OCI-LY1 (cell line): ENCODE measurements around the gene CRHBP.

Experiments
- H2AFZ ChIP-seq: fragments of 200-600 bp; sonication (generic), shearing (Covaris generic); 2 replicates; pipeline ENCODE4 v1.6.0; 2014; ENCODE audit warnings: antibody characterized with exemption, mild to moderate bottlenecking, low read length
- H3F3A ChIP-seq: fragments of 200-600 bp; sonication (generic), shearing (Covaris generic); 2 replicates; pipeline ENCODE4 v1.6.0; 2014; ENCODE audit warnings: mild to moderate bottlenecking, antibody characterized with exemption, low read length, moderate library complexity; ENCODE audit not compliant: insufficient read depth
- H3K27ac ChIP-seq: fragments of 200-600 bp; sonication (generic); 2 replicates; pipeline ENCODE4 v1.5.1; 2014; ENCODE audit warnings: low read length, mixed run types, mild to moderate bottlenecking, low read depth; ENCODE audit not compliant: poor library complexity, severe bottlenecking
- H3K27me3 ChIP-seq: fragments of 200-600 bp; sonication (generic); 2 replicates; pipeline ENCODE4 v1.6.0; 2014; ENCODE audit warnings: antibody characterized with exemption, mild to moderate bottlenecking, low read length, moderate library complexity; ENCODE audit not compliant: insufficient read depth
- H3K36me3 ChIP-seq: fragments of 200-600 bp; sonication (generic); 2 replicates; pipeline ENCODE4 v1.6.1; 2014; ENCODE audit warnings: mild to moderate bottlenecking, antibody characterized with exemption, low read length, moderate library complexity, mixed read lengths; ENCODE audit not compliant: insufficient read depth
- H3K4me1 ChIP-seq: fragments of 200-600 bp; sonication (generic); 2 replicates; pipeline ENCODE4 v1.5.1; 2014; ENCODE audit warnings: mild to moderate bottlenecking, low read length, moderate library complexity; ENCODE audit not compliant: insufficient read depth, severe bottlenecking
- H3K4me2 ChIP-seq: fragments of 200-600 bp; sonication (generic), shearing (Covaris generic); 2 replicates; pipeline ENCODE4 v1.6.1; 2014; ENCODE audit warnings: low read length
- H3K4me3 ChIP-seq: fragments of 200-600 bp; sonication (generic); 2 replicates; pipeline ENCODE4 v1.5.1; 2014; ENCODE audit warnings: low read length, low read depth, mild to moderate bottlenecking, mixed read lengths; ENCODE audit not compliant: poor library complexity, severe bottlenecking
- H3K79me2 ChIP-seq: fragments of 200-600 bp; shearing (Covaris generic); 2 replicates; pipeline ENCODE4 v1.6.1; 2016; ENCODE audit warnings: mixed run types, low read length, mixed read lengths; ENCODE audit not compliant: insufficient read depth
- H3K9ac ChIP-seq: fragments of 200-600 bp; sonication (generic), shearing (Covaris generic); 2 replicates; pipeline ENCODE4 v1.6.1; 2014; ENCODE audit warnings: mild to moderate bottlenecking, low read length, mixed read lengths
- H3K9me2 ChIP-seq: fragments of 200-600 bp; sonication (generic), shearing (Covaris generic); 2 replicates; pipeline ENCODE4 v1.6.1; 2014; ENCODE audit warnings: low read depth, mild to moderate bottlenecking, low read length, mixed read lengths
- H3K9me3 ChIP-seq: fragments of 200-600 bp; shearing (Covaris generic); 2 replicates; pipeline ENCODE4 v1.6.1; 2014; ENCODE audit warnings: low read length, mixed read lengths
- H4K20me1 ChIP-seq: fragments of 200-600 bp; sonication (generic), shearing (Covaris generic); 2 replicates; pipeline ENCODE4 v1.6.0; 2016; ENCODE audit warnings: mild to moderate bottlenecking, low read length; ENCODE audit not compliant: insufficient read depth
- EZH2 ChIP-seq: fragments of 200-600 bp; sonication (generic), shearing (Covaris generic); IDR thresholded peaks from 2 replicates; pipeline ENCODE4 v1.8.0; 2017; ENCODE audit warnings: borderline replicate concordance, mixed run types, mild to moderate bottlenecking, antibody characterized with exemption, low read length, moderate library complexity, mixed read lengths
- TF ChIP-seq, protein P1 (sequence below): fragments of 200-600 bp; sonication (generic), shearing (Covaris generic); IDR thresholded peaks from 2 replicates; pipeline ENCODE4 v1.5.1; 2017; ENCODE audit warnings: mild to moderate bottlenecking, antibody characterized with exemption, low read length, moderate library complexity, mixed read lengths

CRHBP gene

DNA sequence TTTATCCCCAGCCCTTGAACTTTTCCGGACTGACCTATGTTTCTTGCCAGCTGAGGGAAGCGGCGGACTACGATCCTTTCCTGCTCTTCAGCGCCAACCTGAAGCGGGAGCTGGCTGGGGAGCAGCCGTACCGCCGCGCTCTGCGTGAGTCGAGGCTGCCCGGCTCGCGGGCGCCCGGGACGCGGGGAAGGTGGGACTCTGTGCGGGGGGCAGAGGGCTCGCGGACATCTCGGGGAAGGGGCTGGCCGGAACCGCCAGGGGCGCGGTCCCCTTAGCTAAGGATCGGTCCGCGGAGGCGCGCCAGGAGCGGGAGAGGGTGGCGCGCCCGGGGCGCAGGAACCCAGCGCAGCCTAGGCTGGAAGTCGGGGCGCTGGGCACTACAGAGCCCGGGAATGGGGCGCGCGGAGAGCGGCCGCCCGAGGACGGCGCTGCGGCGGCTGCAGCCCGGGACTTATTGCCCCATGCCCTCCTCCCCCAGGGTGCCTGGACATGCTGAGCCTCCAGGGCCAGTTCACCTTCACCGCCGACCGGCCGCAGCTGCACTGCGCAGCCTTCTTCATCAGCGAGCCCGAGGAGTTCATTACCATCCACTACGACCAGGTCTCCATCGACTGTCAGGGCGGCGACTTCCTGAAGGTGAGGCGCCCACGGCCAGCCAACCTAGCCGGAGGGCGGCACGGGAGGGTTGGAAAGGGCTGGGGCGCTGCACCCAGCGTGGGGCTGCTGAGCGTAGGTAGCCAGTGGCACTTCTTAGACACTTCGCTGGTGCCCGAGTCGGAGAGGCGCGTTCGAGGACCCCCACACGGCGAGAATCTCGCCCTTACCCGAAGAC, 922 bp downstream of the CRHBP start:
- H3K4me1 ChIP-seq: no peaks in the 10 kb centered on the region
- no peak overlapping the region for H3K4me3 ChIP-seq
- H3F3A ChIP-seq: no peaks in the 10 kb centered on the region
- H3K36me3 ChIP-seq: peaks cover 40% of the 10 kb centered on the region
- H3K4me2 ChIP-seq: no peak overlapping the region
- no peaks in the 10 kb centered on the region for H3K9me3 ChIP-seq
- no peak overlapping the region for H3K9ac ChIP-seq
- TF ChIP-seq, protein P1, sequence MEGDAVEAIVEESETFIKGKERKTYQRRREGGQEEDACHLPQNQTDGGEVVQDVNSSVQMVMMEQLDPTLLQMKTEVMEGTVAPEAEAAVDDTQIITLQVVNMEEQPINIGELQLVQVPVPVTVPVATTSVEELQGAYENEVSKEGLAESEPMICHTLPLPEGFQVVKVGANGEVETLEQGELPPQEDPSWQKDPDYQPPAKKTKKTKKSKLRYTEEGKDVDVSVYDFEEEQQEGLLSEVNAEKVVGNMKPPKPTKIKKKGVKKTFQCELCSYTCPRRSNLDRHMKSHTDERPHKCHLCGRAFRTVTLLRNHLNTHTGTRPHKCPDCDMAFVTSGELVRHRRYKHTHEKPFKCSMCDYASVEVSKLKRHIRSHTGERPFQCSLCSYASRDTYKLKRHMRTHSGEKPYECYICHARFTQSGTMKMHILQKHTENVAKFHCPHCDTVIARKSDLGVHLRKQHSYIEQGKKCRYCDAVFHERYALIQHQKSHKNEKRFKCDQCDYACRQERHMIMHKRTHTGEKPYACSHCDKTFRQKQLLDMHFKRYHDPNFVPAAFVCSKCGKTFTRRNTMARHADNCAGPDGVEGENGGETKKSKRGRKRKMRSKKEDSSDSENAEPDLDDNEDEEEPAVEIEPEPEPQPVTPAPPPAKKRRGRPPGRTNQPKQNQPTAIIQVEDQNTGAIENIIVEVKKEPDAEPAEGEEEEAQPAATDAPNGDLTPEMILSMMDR: no peak
- no peak for TF ChIP-seq EZH2
- H3K79me2 ChIP-seq: no peaks in the 10 kb centered on the region
- H3K27ac ChIP-seq: no peak overlapping the region
- no peaks in the 10 kb centered on the region for H3K9me2 ChIP-seq
- H2AFZ ChIP-seq: no peak overlapping the region
- no peaks in the 10 kb centered on the region for H3K27me3 ChIP-seq
- H4K20me1 ChIP-seq: no peaks in the 10 kb centered on the region

DNA sequence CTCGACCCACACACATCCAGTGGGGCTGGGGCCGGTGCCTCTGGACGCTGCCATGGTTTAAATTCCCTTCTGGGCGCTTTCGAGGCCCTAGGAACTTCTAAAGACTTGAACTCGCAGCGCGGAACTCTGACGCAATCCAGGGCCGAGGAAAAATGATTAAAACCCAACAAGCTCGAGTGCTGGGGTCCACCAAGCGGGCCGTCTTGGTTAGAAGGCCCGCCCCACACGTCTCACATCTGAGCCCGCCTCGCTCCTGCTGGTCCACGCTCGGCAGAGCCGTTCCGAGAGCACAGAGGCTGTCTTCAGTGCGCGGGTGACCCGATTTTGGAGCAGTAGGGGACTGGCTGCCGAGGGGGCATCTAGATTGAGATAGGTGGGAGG, 1.5 kb downstream of the CRHBP start:
- Histone ChIP-seq H3K36me3 (peaks cover 46% of the 10 kb centered on the region), H3K9ac (no peak overlapping the region), H3K4me3 (no peak overlapping the region), H3F3A (no peaks in the 10 kb centered on the region), H3K9me2 (no peaks in the 10 kb centered on the region), H3K79me2 (no peaks in the 10 kb centered on the region), H3K27ac (no peak overlapping the region), H3K27me3 (no peaks in the 10 kb centered on the region), H2AFZ (no peak overlapping the region), H3K4me2 (no peak overlapping the region), H3K9me3 (no peaks in the 10 kb centered on the region), H4K20me1 (no peaks in the 10 kb centered on the region), H3K4me1 (no peaks in the 10 kb centered on the region)
- TF ChIP-seq EZH2: no peak
- TF ChIP-seq, protein P1: no peak

DNA sequence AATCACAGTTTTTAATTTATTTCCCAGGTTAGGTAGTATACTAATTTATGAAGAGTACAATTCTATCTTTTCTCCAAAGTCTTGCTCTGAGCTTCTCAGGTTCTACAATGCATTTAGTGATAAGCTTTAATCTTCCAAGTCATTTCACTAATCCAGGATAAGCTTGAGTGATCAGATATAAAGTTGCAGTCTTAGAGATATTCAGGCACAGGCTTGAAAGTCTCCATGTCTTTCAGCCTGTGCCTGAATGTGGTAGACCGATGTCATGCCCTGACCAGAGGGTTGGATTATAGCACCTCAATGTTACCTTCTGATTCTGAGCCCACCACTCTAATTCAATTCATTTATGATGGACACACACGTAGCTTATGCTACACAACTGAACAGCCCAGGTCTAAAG, 3.2 kb downstream of the CRHBP start:
- no peaks in the 10 kb centered on the region for H3K27me3 ChIP-seq
- no peak for TF ChIP-seq EZH2
- TF ChIP-seq, protein P1: no peak

More for the DNA sequence above, 3.2 kb downstream of the CRHBP start:
- Histone ChIP-seq H3K9ac (no peak overlapping the region), H4K20me1 (no peaks in the 10 kb centered on the region), H3K9me2 (no peaks in the 10 kb centered on the region), H2AFZ (no peak overlapping the region), H3K4me1 (no peaks in the 10 kb centered on the region), H3K4me3 (no peak overlapping the region), H3K36me3 (peaks cover 60% of the 10 kb centered on the region), H3F3A (no peaks in the 10 kb centered on the region), H3K9me3 (no peaks in the 10 kb centered on the region), H3K4me2 (no peak overlapping the region), H3K27ac (no peak overlapping the region), H3K79me2 (no peaks in the 10 kb centered on the region)
